ENCODE data around the gene IPO9.
"Not testable (repeated sequence)": the region's sequence is repeated elsewhere in the genome, so short reads cannot be mapped to it uniquely, and the experiment has no call there.

IPO9 gene

GRCh38 chr1:201809876-201810275, 19.1 kb upstream of the IPO9 start:
- no peak for FAIRE-seq
- DNase-seq (ENCODE audit: low spot score): no peak

GRCh38 chr1:201810466-201811216, 18.3 kb upstream of the IPO9 start:
- FAIRE-seq (no peak), DNase-seq (ENCODE audit: low spot score) (no peak)

GRCh38 chr1:201813226-201813625, 15.7 kb upstream of the IPO9 start:
- no peak for DNase-seq (ENCODE audit: low spot score)
- no peak for FAIRE-seq

- FAIRE-seq: no peak
- no peak for DNase-seq (ENCODE audit: low spot score)
Measured at GRCh38 chr1:201816309-201816854, 12.6 kb upstream of the IPO9 start.

- no peak for DNase-seq (ENCODE audit: low spot score)
- no peak for FAIRE-seq
Measured at GRCh38 chr1:201818971-201819750, 9.8 kb upstream of the IPO9 start.

GRCh38 chr1:201820413-201820812, 8.5 kb upstream of the IPO9 start:
- FAIRE-seq (no peak), DNase-seq (ENCODE audit: low spot score) (no peak)

GRCh38 chr1:201825245-201825644, 3.7 kb upstream of the IPO9 start:
- no peak for DNase-seq (ENCODE audit: low spot score)
- no peak for FAIRE-seq

- no peak for DNase-seq (ENCODE audit: low spot score)
- no peak for FAIRE-seq
Measured at GRCh38 chr1:201826830-201827229, 2.1 kb upstream of the IPO9 start.

GRCh38 chr1:201827321-201828216, 1.4 kb upstream of the IPO9 start:
- DNase-seq (ENCODE audit: low spot score) (no peak), FAIRE-seq (no peak)

- no peak for DNase-seq (ENCODE audit: low spot score)
Measured at GRCh38 chr1:201828217-201828819, 639 bp upstream of the IPO9 start.

GRCh38 chr1:201831371-201831770, 2.4 kb downstream of the IPO9 start:
- FAIRE-seq: no peak
- no peak for DNase-seq (ENCODE audit: low spot score)

More at GRCh38 chr1:201828217-201828819, 639 bp upstream of the IPO9 start:
- no peak for FAIRE-seq

GRCh38 chr1:201834621-201835020, 5.7 kb downstream of the IPO9 start:
- no peak for DNase-seq (ENCODE audit: low spot score)
- no peak for FAIRE-seq

GRCh38 chr1:201838381-201838780, 9.4 kb downstream of the IPO9 start:
- FAIRE-seq (no peak), DNase-seq (ENCODE audit: low spot score) (no peak)

- not testable (repeated sequence) for FAIRE-seq; DNase-seq (ENCODE audit: low spot score)
Measured at GRCh38 chr1:201839089-201839488, 10.1 kb downstream of the IPO9 start.

GRCh38 chr1:201840055-201840454, 11.1 kb downstream of the IPO9 start:
- DNase-seq (ENCODE audit: low spot score): no peak
- FAIRE-seq: no peak

GRCh38 chr1:201840490-201840889, 11.5 kb downstream of the IPO9 start:
- FAIRE-seq (no peak), DNase-seq (ENCODE audit: low spot score) (no peak)

GRCh38 chr1:201841265-201841912, 12.4 kb downstream of the IPO9 start:
- FAIRE-seq: no peak

GRCh38 chr1:201842472-201843027, 13.6 kb downstream of the IPO9 start:
- no peak for FAIRE-seq
- no peak for DNase-seq (ENCODE audit: low spot score)

More at GRCh38 chr1:201841265-201841912, 12.4 kb downstream of the IPO9 start:
- DNase-seq (ENCODE audit: low spot score): no peak

- FAIRE-seq (no peak), DNase-seq (ENCODE audit: low spot score) (no peak)
Measured at GRCh38 chr1:201845331-201846083, 16.6 kb downstream of the IPO9 start.

Measured in urothelium cell line (cell line).